Aorta (tissue), 5 donors: ENCODE measurements around the gene PTPRK. TPM values are rescaled to one million over a fixed set of nuclear protein-coding genes. Genes with fewer than 3 reads are reported as not detected.
"Not testable (repeated sequence)": the region's sequence is repeated elsewhere in the genome, so short reads cannot be mapped to it uniquely, and the experiment has no call there.

Experiments
- ATAC-seq: fragments of 200-7000 bp; cut with Tn5 transposase; one replicate; pipeline ENCODE4 v1.9.1; 2022; ENCODE audit warnings: moderate library complexity; ENCODE audit not compliant: low FRiP score
- DNase-seq, 2 donors: peaks; one replicate each; pipeline ENCODE4 v3.0.0-alpha.2; 2020
- H3K27ac ChIP-seq, 2 donors: one replicate each; pipeline ENCODE4 v1.5.1; 2013; ENCODE audit warnings: low read length in 2 of 2, mild to moderate bottlenecking in 2 of 2, moderate library complexity in 2 of 2, control low read depth in 1 of 2, inconsistent platforms in 1 of 2, low read depth in 1 of 2
- H3K27me3 ChIP-seq, 2 donors: one replicate each; pipeline ENCODE4 v1.6.1; 2013; ENCODE audit warnings: control low read depth in 1 of 2, low read length in 1 of 2, mild to moderate bottlenecking in 1 of 2, moderate library complexity in 1 of 2; ENCODE audit not compliant: insufficient read depth in 2 of 2, control insufficient read depth in 1 of 2
- H3K36me3 ChIP-seq, 2 donors: one replicate each; pipeline ENCODE4 v1.6.1; 2013; ENCODE audit warnings: control low read depth in 1 of 2, low read length in 1 of 2, mild to moderate bottlenecking in 1 of 2; ENCODE audit not compliant: insufficient read depth in 2 of 2, control insufficient read depth in 1 of 2
- H3K4me1 ChIP-seq, 2 donors: one replicate each; pipeline ENCODE4 v1.6.1; 2013; ENCODE audit warnings: low read length in 2 of 2, control low read depth in 1 of 2, mild to moderate bottlenecking in 1 of 2, moderate library complexity in 1 of 2; ENCODE audit not compliant: insufficient read depth in 2 of 2, control insufficient read depth in 1 of 2
- H3K4me3 ChIP-seq, 2 donors: one replicate each; pipeline ENCODE4 v1.5.1; 2013; ENCODE audit warnings: low read length in 2 of 2, control low read depth in 1 of 2, mild to moderate bottlenecking in 1 of 2
- H3K9me3 ChIP-seq: one replicate; pipeline ENCODE4 v1.6.1; 2013; ENCODE audit warnings: mild to moderate bottlenecking, low read length; ENCODE audit not compliant: control insufficient read depth
- WGBS, 2 donors: extraction: QIAGEN DNeasy Blood & Tissue Kit; methylation state at CpG; one replicate each; pipeline ENCODE4 v1.1.7; 2013; 5-methylcytosine and 5-hydroxymethylcytosine counted together
- intact Hi-C, 2 donors: fragments of 100-400 bp; cut with DNase I; formaldehyde crosslinking; loops; one replicate each; pipeline versions ENCODE4 v1.14.2 to v1.15.0; 2022
- polyA plus RNA-seq, 2 donors: library from polyadenylated mRNA; stranded (reverse); fragments of 200-250 nt; gene quantifications; one replicate each; pipeline ENCODE4 v1.2.3, GENCODE V29; 2013
- total RNA-seq, 2 donors: library from RNA; stranded (reverse); fragmentation: NEBNext Ultra II Directional; extraction: Animal tissue kit (Norgen Biotek cat#: 25700); gene quantifications; one replicate each; pipeline ENCODE4 v1.2.1, GENCODE V29; 2021
- donor health status: healthy with polysubstance abuse.
- donor health status: Bipolar disorder and iron deficiency.
- donor health status: DM: no; HTN: no; CAD: no.
- donor health status: DM: no; HTN: no; CAD: no.
- donor health status: DM: yes; HTN: yes; CAD: no.

Gene PTPRK
- total and polyA plus RNA-seq, 4 donors = 3.9 to 50.6 (median 24.9) TPM

DNA sequence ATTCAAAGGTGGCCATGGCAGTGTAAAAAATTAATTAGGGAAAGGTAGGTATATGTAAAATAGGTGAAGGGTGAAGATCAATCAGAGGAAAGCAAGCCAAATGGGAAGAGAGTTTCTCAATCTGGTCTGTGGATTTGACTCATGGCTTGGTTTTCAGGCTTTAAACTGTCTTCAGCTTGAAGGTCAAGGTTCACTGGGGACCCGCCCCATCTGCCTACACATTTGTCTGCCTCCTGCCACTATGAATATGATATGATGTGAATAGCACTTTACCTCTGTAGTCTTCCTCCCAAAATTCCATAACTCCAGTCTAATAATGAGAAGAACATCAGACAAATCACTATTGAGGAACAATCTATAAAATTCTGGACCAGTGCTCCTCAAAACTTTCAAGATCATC lies 587.3 kb downstream of the PTPRK start:
- Histone ChIP-seq H3K36me3 (no peaks in the 10 kb centered on the region), H3K4me3 (no peak overlapping the region), H3K27ac (no peak overlapping the region), H3K4me1 (no peaks in the 10 kb centered on the region), H3K27me3 (no peaks in the 10 kb centered on the region), H3K9me3 (no peaks in the 10 kb centered on the region)
- DNase-seq = no peak
- intact Hi-C loops = no loop called here
- ATAC-seq = no peak
- WGBS, 2 donors = 84 to 93% methylated on average over 1 of the region's 1 CpG

DNA sequence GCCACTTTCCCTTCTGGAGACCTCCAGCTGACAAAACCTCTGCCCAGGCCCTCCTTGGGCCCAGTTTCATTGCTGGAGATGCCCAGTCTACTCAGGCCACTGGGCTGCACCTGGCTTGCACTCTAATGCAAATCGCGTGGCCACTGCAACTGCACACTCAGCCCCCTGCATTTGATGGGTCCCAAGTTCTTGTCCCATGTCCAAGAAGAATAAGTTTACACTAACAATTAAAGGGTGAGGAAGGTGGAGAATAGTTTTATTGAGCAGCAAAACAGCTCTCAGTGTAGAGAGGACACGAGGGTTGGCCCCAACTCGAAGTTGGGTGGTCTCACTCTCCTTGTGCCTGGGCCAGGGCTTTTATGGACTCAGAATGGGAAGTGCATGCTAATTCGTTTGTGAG lies 587.7 kb downstream of the PTPRK start:
- intact Hi-C loops = no loop called here

DNA sequence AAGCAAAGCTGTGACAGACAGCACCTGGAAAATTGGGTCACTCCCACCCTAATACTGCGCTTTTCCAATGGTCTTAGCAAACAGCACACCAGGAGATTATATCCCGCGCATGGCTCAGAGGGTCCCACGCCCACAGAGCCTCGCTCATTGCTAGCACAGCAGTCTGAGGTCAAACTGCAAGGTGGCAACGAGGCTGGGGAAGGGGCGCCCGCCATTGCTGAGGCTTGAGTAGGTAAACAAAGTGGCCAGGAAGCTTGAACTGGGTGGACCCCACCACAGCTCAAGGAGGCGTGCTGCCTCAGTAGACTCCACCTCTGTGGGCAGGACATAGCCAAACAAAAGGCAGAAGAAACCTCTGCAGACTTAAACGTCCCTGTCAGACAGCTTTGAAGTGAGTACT lies 594.0 kb downstream of the PTPRK start:
- H3K36me3 ChIP-seq, H3K4me3 ChIP-seq, H3K27ac ChIP-seq, DNase-seq, ATAC-seq, H3K27me3 ChIP-seq, intact Hi-C loops, H3K9me3 ChIP-seq, H3K4me1 ChIP-seq: not testable (repeated sequence)
- WGBS, 2 donors = 90% methylated on average over 10 of the region's 10 CpGs

More for the DNA sequence above, 587.7 kb downstream of the PTPRK start:
- H3K4me1 ChIP-seq = no peaks in the 10 kb centered on the region
- ATAC-seq = no peak
- H3K27ac ChIP-seq = no peak overlapping the region
- 81 to 83% methylated on average over 5 of the region's 5 CpGs for WGBS, 2 donors
- no peaks in the 10 kb centered on the region for H3K36me3 ChIP-seq
- no peak for DNase-seq
- H3K4me3 ChIP-seq = no peak overlapping the region
- no peaks in the 10 kb centered on the region for H3K27me3 ChIP-seq
- no peaks in the 10 kb centered on the region for H3K9me3 ChIP-seq

DNA sequence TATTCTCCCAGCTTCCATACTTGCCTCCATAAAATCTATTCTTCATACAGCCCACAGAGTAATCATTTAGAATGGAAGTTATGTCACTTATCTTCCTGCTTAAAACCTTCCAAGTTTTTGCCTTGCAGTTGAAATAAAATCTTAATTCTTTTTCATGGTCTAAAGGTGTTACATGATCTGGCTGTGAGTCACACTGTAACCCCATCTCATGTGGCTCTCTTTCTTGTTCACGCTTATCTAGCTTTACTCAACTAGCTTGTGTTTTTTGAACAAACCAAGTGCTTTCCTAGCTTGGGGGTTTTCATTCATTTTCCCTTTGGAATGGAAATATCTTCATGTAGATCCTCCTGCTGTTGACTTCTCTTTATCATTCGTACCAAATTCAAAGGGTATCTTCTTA lies 596.0 kb downstream of the PTPRK start:
- intact Hi-C loops = no loop called here
- no peak for ATAC-seq

DNA sequence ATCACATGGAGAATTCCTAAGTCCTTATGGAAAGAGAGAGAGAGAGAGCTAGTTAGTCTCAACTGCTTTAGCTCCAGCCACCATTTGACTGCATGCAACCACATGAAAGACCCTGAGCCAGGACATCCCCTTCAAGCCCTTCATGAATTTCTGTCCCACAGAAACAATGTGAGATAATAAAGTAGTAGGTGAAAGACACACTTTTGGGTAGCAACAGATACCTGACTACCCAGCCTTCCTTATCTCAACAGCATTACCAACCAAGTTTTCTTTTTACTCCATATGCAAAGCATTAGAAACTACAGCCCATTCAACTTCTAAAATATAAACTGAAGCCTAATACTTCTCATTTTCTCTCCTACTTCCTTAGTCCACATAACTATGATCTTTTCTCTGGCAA lies 596.4 kb downstream of the PTPRK start:
- Histone ChIP-seq H3K27me3 (no peaks in the 10 kb centered on the region), H3K4me3 (no peak overlapping the region), H3K9me3 (peaks cover 5% of the 10 kb centered on the region), H3K4me1 (no peaks in the 10 kb centered on the region), H3K36me3 (no peaks in the 10 kb centered on the region), H3K27ac (no peak overlapping the region)
- intact Hi-C loops = no loop called here
- ATAC-seq (no peak), DNase-seq (no peak)

More for the DNA sequence above, 596.0 kb downstream of the PTPRK start:
- no peak for DNase-seq
- H3K4me1 ChIP-seq = no peaks in the 10 kb centered on the region
- H3K27me3 ChIP-seq = no peaks in the 10 kb centered on the region
- H3K9me3 ChIP-seq = peaks cover 5% of the 10 kb centered on the region
- 68 to 77% methylated on average over 2 of the region's 2 CpGs for WGBS, 2 donors
- no peak overlapping the region for H3K4me3 ChIP-seq
- no peak overlapping the region for H3K27ac ChIP-seq
- no peaks in the 10 kb centered on the region for H3K36me3 ChIP-seq

DNA sequence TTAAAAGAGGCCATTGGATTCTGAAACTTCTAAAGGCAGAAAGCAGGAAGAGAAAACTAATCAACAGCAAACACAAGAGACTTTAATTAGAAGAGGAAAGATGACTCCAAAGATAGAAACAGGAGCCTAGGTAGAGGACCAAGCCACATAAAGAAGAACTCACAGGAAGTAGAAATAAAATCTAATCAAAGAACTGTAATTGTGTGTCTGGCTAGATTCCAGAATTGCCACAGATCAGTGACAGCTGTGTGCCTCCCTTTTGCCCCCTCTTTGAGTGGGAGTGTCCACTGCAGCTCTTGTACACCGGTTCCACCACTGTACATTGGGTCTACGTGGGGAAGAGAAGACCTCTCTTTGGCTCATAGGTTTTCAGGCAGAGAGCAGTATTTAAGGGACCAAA lies 597.3 kb downstream of the PTPRK start:
- peaks cover 5% of the 10 kb centered on the region for H3K9me3 ChIP-seq
- no peaks in the 10 kb centered on the region for H3K36me3 ChIP-seq
- 95 to 100% methylated on average over 2 of the region's 2 CpGs for WGBS, 2 donors
- no peak for DNase-seq
- H3K27me3 ChIP-seq = no peaks in the 10 kb centered on the region
- no peak overlapping the region for H3K4me3 ChIP-seq
- intact Hi-C loops = no loop called here
- H3K4me1 ChIP-seq = no peaks in the 10 kb centered on the region
- no peak for ATAC-seq
- no peak overlapping the region for H3K27ac ChIP-seq

DNA sequence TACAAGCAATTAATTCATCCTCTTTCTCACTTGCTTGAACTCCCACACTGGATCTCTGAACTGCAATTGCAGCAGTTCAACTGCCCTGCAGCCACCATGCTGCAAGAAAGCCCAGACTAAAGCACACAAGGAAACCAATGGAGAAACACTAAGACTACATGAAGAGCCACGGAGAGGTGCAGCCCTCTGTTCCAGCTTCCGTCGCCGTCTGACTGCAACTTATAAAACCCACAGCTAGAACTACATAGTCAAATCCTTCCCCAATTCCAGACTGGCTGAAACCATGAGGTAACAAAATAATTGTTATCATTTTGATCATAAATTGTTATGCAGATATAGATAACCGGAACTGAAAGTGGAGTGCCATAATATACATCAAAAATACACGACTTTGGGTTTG lies 598.4 kb downstream of the PTPRK start:
- no peak for DNase-seq
- H3K27me3 ChIP-seq = no peaks in the 10 kb centered on the region
- H3K4me3 ChIP-seq = no peak overlapping the region
- peaks cover 5% of the 10 kb centered on the region for H3K9me3 ChIP-seq
- H3K27ac ChIP-seq = no peak overlapping the region
- H3K36me3 ChIP-seq = no peaks in the 10 kb centered on the region
- ATAC-seq = no peak
- WGBS, 2 donors = 88 to 89% methylated on average over 6 of the region's 6 CpGs
- H3K4me1 ChIP-seq = no peaks in the 10 kb centered on the region
- intact Hi-C loops = no loop called here

DNA sequence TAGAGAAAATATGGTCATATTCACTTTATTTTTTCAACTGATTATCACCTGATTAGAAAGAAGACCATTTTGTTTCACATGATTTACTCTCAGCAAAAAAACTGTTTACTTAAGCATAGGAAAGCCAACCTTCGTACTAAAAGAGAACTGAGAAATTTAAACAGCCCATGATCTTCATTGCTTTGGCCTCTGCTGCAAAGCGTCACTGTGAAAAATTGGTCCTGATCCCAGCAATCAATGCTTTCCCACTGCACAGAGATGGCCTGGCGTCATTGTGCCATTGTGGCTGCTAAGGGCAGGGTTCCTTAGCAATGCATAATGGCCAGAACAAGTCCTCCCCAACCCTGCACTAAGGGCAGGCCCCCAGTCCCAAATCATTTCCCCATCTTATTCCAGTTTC lies 599.6 kb downstream of the PTPRK start:
- 31 to 39% methylated on average over 3 of the region's 3 CpGs for WGBS, 2 donors
- H3K4me3 ChIP-seq = no peak overlapping the region
- intact Hi-C loops = no loop called here

More for the DNA sequence above, 599.6 kb downstream of the PTPRK start:
- Histone ChIP-seq H3K36me3 (no peaks in the 10 kb centered on the region), H3K27ac (no peak overlapping the region), H3K27me3 (no peaks in the 10 kb centered on the region), H3K9me3 (no peaks in the 10 kb centered on the region), H3K4me1 (no peaks in the 10 kb centered on the region)
- no peak for ATAC-seq
- no peak for DNase-seq
